ENCODE measurements around the gene PRDM16.

Gene PRDM16

GRCh38 chr1:3359351-3359750 is 290.3 kb downstream of the PRDM16 start:
- Mint-ChIP-seq H3K36me3 (ENCODE audit: low read depth) (no peaks in the 10 kb centered on the region), H3K4me3 (no peak overlapping the region), H3K9me3 (no peaks in the 10 kb centered on the region), H3K4me1 (ENCODE audit: low read depth) (no peaks in the 10 kb centered on the region), H3K27me3 (ENCODE audit: low read depth) (no peaks in the 10 kb centered on the region), H3K27ac (no peak overlapping the region)

GRCh38 chr1:3359756-3360440 is 290.9 kb downstream of the PRDM16 start:
- Mint-ChIP-seq H3K36me3 (ENCODE audit: low read depth) (no peaks in the 10 kb centered on the region), H3K27ac (no peak overlapping the region), H3K9me3 (no peaks in the 10 kb centered on the region), H3K4me3 (no peak overlapping the region), H3K4me1 (ENCODE audit: low read depth) (no peaks in the 10 kb centered on the region), H3K27me3 (ENCODE audit: low read depth) (no peaks in the 10 kb centered on the region)

- no peaks in the 10 kb centered on the region for H3K4me1 Mint-ChIP-seq (ENCODE audit: low read depth)
- H3K9me3 Mint-ChIP-seq, result no peaks in the 10 kb centered on the region
- no peak overlapping the region for H3K4me3 Mint-ChIP-seq
- H3K27me3 Mint-ChIP-seq (ENCODE audit: low read depth), result no peaks in the 10 kb centered on the region
- H3K27ac Mint-ChIP-seq, result no peak overlapping the region
- no peaks in the 10 kb centered on the region for H3K36me3 Mint-ChIP-seq (ENCODE audit: low read depth)
Measured at GRCh38 chr1:3360646-3361257, 291.7 kb downstream of the PRDM16 start.

GRCh38 chr1:3363023-3363422 is 294.0 kb downstream of the PRDM16 start:
- H3K27ac Mint-ChIP-seq, result no peak overlapping the region
- H3K27me3 Mint-ChIP-seq (ENCODE audit: low read depth), result no peaks in the 10 kb centered on the region
- no peaks in the 10 kb centered on the region for H3K9me3 Mint-ChIP-seq
- no peaks in the 10 kb centered on the region for H3K4me1 Mint-ChIP-seq (ENCODE audit: low read depth)
- H3K4me3 Mint-ChIP-seq, result no peak overlapping the region
- no peaks in the 10 kb centered on the region for H3K36me3 Mint-ChIP-seq (ENCODE audit: low read depth)

GRCh38 chr1:3363756-3364155 is 294.8 kb downstream of the PRDM16 start:
- Mint-ChIP-seq H3K27me3 (ENCODE audit: low read depth) (no peaks in the 10 kb centered on the region), H3K9me3 (no peaks in the 10 kb centered on the region), H3K36me3 (ENCODE audit: low read depth) (no peaks in the 10 kb centered on the region), H3K4me1 (ENCODE audit: low read depth) (no peaks in the 10 kb centered on the region), H3K4me3 (no peak overlapping the region), H3K27ac (no peak overlapping the region)

GRCh38 chr1:3364551-3364950 is 295.5 kb downstream of the PRDM16 start:
- Mint-ChIP-seq H3K27me3 (ENCODE audit: low read depth) (no peaks in the 10 kb centered on the region), H3K9me3 (no peaks in the 10 kb centered on the region), H3K27ac (no peak overlapping the region), H3K36me3 (ENCODE audit: low read depth) (no peaks in the 10 kb centered on the region), H3K4me1 (ENCODE audit: low read depth) (no peaks in the 10 kb centered on the region), H3K4me3 (no peak overlapping the region)

GRCh38 chr1:3364983-3365382 is 296.0 kb downstream of the PRDM16 start:
- H3K27me3 Mint-ChIP-seq (ENCODE audit: low read depth), result no peaks in the 10 kb centered on the region
- H3K4me3 Mint-ChIP-seq, result no peak overlapping the region
- no peaks in the 10 kb centered on the region for H3K36me3 Mint-ChIP-seq (ENCODE audit: low read depth)
- H3K27ac Mint-ChIP-seq, result no peak overlapping the region
- no peaks in the 10 kb centered on the region for H3K4me1 Mint-ChIP-seq (ENCODE audit: low read depth)
- no peaks in the 10 kb centered on the region for H3K9me3 Mint-ChIP-seq

GRCh38 chr1:3365523-3366125 is 296.6 kb downstream of the PRDM16 start:
- no peaks in the 10 kb centered on the region for H3K4me1 Mint-ChIP-seq (ENCODE audit: low read depth)
- H3K4me3 Mint-ChIP-seq, result no peak overlapping the region
- no peaks in the 10 kb centered on the region for H3K36me3 Mint-ChIP-seq (ENCODE audit: low read depth)
- H3K9me3 Mint-ChIP-seq, result no peaks in the 10 kb centered on the region
- H3K27ac Mint-ChIP-seq, result no peak overlapping the region
- no peaks in the 10 kb centered on the region for H3K27me3 Mint-ChIP-seq (ENCODE audit: low read depth)

- Mint-ChIP-seq H3K36me3 (ENCODE audit: low read depth) (no peaks in the 10 kb centered on the region), H3K27me3 (ENCODE audit: low read depth) (no peaks in the 10 kb centered on the region), H3K9me3 (no peaks in the 10 kb centered on the region), H3K4me1 (ENCODE audit: low read depth) (no peaks in the 10 kb centered on the region), H3K27ac (no peak overlapping the region), H3K4me3 (no peak overlapping the region)
Measured at GRCh38 chr1:3366126-3367051, 297.4 kb downstream of the PRDM16 start.

GRCh38 chr1:3367376-3367775 is 298.4 kb downstream of the PRDM16 start:
- no peaks in the 10 kb centered on the region for H3K9me3 Mint-ChIP-seq
- H3K4me3 Mint-ChIP-seq, result no peak overlapping the region
- no peaks in the 10 kb centered on the region for H3K36me3 Mint-ChIP-seq (ENCODE audit: low read depth)
- H3K27ac Mint-ChIP-seq, result no peak overlapping the region
- H3K4me1 Mint-ChIP-seq (ENCODE audit: low read depth), result peaks cover 2% of the 10 kb centered on the region
- H3K27me3 Mint-ChIP-seq (ENCODE audit: low read depth), result no peaks in the 10 kb centered on the region

GRCh38 chr1:3368059-3368458 is 299.1 kb downstream of the PRDM16 start:
- Mint-ChIP-seq H3K9me3 (no peaks in the 10 kb centered on the region), H3K4me1 (ENCODE audit: low read depth) (peaks cover 4% of the 10 kb centered on the region), H3K27ac (no peak overlapping the region), H3K36me3 (ENCODE audit: low read depth) (no peaks in the 10 kb centered on the region), H3K27me3 (ENCODE audit: low read depth) (no peaks in the 10 kb centered on the region), H3K4me3 (no peak overlapping the region)

- no peaks in the 10 kb centered on the region for H3K27me3 Mint-ChIP-seq (ENCODE audit: low read depth)
- peaks cover 4% of the 10 kb centered on the region for H3K4me1 Mint-ChIP-seq (ENCODE audit: low read depth)
- no peak overlapping the region for H3K27ac Mint-ChIP-seq
- H3K9me3 Mint-ChIP-seq, result no peaks in the 10 kb centered on the region
- no peak overlapping the region for H3K4me3 Mint-ChIP-seq
- H3K36me3 Mint-ChIP-seq (ENCODE audit: low read depth), result no peaks in the 10 kb centered on the region
Measured at GRCh38 chr1:3368711-3369445, 299.9 kb downstream of the PRDM16 start.

- H3K9me3 Mint-ChIP-seq, result no peaks in the 10 kb centered on the region
- H3K4me1 Mint-ChIP-seq (ENCODE audit: low read depth), result peaks cover 4% of the 10 kb centered on the region
- no peaks in the 10 kb centered on the region for H3K27me3 Mint-ChIP-seq (ENCODE audit: low read depth)
- no peak overlapping the region for H3K27ac Mint-ChIP-seq
- H3K4me3 Mint-ChIP-seq, result no peak overlapping the region
- no peaks in the 10 kb centered on the region for H3K36me3 Mint-ChIP-seq (ENCODE audit: low read depth)
Measured at GRCh38 chr1:3369446-3370076, 300.6 kb downstream of the PRDM16 start.
